Measurements from ENCODE around the gene COPE.
"Not testable (repeated sequence)": the region's sequence is repeated elsewhere in the genome, so short reads cannot be mapped to it uniquely, and the experiment has no call there.

The COPE gene

GRCh38 chr19:18908917-18909619, 10.1 kb downstream of the COPE start:
- no peak for DNase-seq (ENCODE audit: low spot score)

- DNase-seq (ENCODE audit: low spot score) = peak; percentile 87
Observed at GRCh38 chr19:18906605-18907519, 12.3 kb downstream of the COPE start.

GRCh38 chr19:18905513-18906236, 13.5 kb downstream of the COPE start:
- no peak for DNase-seq (ENCODE audit: low spot score)

- DNase-seq (ENCODE audit: low spot score) = no peak
Observed at GRCh38 chr19:18905058-18905456, 14.1 kb downstream of the COPE start.

- peak; percentile 77 for DNase-seq (ENCODE audit: low spot score)
Observed at GRCh38 chr19:18904334-18905057, 14.7 kb downstream of the COPE start.

GRCh38 chr19:18903156-18904037, 15.8 kb downstream of the COPE start:
- no peak for DNase-seq (ENCODE audit: low spot score)

GRCh38 chr19:18902519-18902918, 16.7 kb downstream of the COPE start:
- DNase-seq (ENCODE audit: low spot score) = not testable (repeated sequence)

GRCh38 chr19:18901491-18901890, 17.7 kb downstream of the COPE start:
- no peak for DNase-seq (ENCODE audit: low spot score)

GRCh38 chr19:18900700-18901481, 18.3 kb downstream of the COPE start:
- DNase-seq (ENCODE audit: low spot score) = no peak

- no peak for DNase-seq (ENCODE audit: low spot score)
Observed at GRCh38 chr19:18899624-18900560, 19.3 kb downstream of the COPE start.

- DNase-seq (ENCODE audit: low spot score) = no peak
Observed at GRCh38 chr19:18898607-18899408, 20.4 kb downstream of the COPE start.

GRCh38 chr19:18898081-18898606, 21.0 kb downstream of the COPE start:
- DNase-seq (ENCODE audit: low spot score) = no peak

GRCh38 chr19:18897094-18898029, 21.8 kb downstream of the COPE start:
- no peak for DNase-seq (ENCODE audit: low spot score)

- DNase-seq (ENCODE audit: low spot score) = no peak
Observed at GRCh38 chr19:18896421-18896841, 22.8 kb downstream of the COPE start.

GRCh38 chr19:18895824-18896341, 23.3 kb downstream of the COPE start, which contains the start of gene CERS1:
CERS1 (minus strand) TSS chr19:18896158; CDS start chr19:18896072, 86 bp downstream.
- DNase-seq (ENCODE audit: low spot score) = peak; percentile 75

Data from putamen (tissue), 1 donor.